HG03064 (cell line): Measurements from ENCODE around the gene RAI1.
"Not testable (repeated sequence)": the region's sequence is repeated elsewhere in the genome, so short reads cannot be mapped to it uniquely, and the experiment has no call there.

Experiments used
- ATAC-seq: cut with Tn5 transposase; IDR thresholded peaks from one replicate; pipeline ENCODE4 v1.9.1; 2021; ENCODE audit warnings: low read depth; ENCODE audit not compliant: unreplicated experiment

The RAI1 gene

DNA sequence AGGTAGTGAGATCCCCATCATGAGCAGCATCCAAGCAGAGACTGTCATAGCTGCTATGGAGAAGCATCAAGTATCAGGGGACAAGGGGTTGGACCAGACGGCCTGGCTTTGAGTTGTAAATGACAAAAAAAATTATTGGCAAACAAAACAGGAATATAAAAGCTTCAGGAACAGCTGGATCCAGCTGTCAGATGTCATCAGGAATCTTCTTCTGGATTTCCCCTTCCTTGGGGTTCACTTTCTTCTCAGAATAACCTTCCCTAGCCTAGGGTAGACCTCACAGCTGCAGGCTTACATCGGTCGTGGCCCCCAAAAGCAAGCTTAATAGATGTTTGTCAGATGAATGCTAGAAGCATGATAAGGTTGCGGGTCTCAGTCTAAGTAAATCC lies 17.2 kb upstream of the RAI1 start:
- ATAC-seq, result no peak

DNA sequence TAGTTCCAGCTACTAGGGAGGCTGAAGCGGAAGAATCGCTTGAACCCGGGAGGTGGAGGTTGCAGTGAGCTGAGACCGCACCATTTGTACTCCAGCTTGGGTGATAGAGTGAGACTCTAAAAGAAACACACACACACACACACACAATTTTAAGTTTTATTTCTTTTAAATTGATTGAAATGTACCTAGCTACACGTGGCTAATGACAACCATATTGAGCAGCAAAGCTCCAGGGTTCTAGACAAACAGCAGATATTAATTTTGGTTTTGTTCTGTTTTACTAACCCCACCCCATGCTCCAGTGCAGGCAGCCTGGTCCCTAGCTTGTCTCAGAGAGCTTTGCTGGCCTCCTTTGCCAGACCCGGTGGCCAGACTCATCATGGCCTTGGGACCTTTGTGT lies 16.0 kb upstream of the RAI1 start:
- ATAC-seq, result no peak

DNA sequence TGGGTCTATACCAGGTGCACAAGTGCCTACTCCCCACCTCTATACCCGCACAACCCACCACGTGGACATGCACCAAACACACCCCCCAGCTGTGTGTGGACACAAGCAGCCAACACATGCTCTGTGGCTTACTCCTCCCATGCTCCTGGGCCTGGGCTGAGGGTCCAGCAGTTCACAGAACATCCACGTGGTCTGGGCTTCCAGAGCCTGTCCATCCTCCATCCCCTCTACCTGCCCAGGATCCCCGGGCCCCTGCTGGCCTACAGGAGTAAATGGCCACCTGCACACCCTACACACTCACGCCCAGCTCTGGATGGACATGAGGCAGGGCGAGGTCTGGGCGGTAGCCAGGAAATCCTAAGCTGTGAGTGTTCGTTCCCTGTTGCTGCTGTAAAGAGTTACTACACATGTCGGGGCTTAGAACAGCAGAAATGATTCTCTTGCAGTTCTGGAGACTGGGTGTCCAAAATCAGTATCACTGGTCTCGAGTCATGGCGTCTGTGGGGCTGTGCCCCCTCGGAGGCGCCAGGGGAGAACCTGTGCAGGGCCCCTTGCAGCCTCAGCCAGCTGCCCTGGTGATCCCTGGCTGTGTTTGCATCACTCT lies 15.0 kb upstream of the RAI1 start:
- ATAC-seq, result no peak

DNA sequence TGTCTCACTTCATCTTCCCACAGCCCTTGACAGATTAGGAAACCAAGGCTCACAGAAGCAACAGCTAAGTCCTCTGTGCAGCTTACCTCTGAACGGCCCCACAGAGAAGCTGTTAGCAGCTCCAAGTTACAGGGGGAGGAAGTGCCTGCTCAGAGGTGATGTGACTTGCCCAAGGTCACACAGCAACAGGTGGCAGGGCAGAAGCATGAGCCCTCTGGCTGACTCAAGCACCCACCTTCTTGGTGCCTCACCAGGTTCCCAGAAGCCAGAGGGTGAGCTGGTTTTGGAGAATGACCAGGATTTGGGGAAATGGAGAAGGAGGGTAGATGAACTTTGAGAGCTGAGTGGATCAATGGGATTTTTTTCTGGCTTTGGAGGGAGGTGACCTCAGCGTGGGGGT lies 14.0 kb upstream of the RAI1 start:
- no peak for ATAC-seq

DNA sequence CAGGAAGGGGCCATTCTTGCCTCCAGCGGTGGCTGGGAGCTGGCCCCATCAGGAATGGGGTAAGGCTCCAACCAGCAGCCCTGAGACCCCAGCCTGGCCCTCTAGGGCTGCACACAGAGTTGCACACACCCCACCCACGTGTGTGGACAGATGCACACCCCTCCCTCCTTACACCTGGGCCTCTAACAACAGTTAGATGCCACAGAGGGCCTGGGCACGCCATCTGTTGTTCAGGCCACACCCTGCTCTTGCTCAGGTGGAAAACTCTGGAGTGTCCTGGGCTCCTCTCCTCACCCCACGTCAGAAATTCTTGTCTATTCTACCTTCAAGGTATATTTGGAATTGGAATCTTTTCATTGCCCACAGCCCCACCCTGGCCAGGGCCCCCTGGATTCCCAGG lies 13.3 kb upstream of the RAI1 start:
- no peak for ATAC-seq

DNA sequence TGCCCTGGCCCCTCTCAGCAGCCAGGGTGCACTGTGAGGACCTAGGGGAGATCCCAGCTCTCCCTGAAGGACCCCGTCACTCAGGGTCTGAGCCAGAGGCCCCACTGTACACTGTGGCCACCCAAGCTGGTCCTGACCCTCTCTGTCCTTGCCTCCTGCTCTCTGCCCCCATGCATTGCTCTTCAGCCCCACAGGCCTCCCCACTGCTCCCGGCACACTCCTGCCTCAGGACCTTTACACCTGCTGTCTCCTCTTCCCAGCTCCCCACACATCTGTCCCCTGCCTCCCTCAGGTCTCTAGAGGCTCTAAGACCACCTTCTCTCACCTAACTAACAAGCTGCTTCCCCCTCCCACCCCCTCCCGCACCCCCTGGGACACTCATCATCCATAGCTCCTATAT lies 12.9 kb upstream of the RAI1 start:
- no peak for ATAC-seq

DNA sequence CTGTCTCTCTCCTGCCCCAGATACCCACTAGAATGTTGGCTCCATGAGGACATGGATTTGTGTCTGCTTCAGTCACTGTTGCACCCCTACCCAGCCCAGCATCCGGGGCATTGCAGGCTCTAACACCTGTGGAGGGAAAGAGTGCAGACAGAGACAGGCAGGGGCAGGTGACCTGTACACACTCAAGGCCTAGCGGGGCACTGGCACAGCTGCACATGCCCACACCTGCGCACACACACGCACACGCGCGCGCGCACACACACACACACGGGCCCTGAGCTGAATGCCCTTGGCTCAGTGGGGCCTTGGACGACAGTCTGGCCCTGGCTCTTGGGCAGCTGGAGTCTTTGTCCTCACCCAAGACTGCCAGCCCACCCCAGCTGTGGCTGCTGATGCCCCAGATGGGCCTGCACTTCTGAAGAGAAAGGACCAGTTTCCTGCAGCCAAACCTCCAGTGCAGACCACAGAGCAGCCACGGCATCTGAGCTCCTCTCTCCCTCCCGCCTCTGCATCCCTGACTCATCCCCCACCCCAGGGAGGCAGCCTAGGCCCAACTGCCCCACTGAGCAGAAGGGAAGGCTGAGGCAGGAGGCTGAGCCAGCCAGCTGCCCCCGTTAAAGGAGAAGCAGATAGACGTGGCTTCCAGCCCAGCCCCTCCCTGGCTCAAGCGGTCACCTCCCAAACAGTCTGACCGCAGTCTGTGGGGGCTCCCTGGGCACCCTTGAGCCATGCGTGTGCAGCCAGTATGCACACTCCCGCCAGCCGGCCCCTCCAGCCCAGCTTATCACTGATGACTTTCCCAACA lies 12.3 kb upstream of the RAI1 start:
- ATAC-seq, result no peak

DNA sequence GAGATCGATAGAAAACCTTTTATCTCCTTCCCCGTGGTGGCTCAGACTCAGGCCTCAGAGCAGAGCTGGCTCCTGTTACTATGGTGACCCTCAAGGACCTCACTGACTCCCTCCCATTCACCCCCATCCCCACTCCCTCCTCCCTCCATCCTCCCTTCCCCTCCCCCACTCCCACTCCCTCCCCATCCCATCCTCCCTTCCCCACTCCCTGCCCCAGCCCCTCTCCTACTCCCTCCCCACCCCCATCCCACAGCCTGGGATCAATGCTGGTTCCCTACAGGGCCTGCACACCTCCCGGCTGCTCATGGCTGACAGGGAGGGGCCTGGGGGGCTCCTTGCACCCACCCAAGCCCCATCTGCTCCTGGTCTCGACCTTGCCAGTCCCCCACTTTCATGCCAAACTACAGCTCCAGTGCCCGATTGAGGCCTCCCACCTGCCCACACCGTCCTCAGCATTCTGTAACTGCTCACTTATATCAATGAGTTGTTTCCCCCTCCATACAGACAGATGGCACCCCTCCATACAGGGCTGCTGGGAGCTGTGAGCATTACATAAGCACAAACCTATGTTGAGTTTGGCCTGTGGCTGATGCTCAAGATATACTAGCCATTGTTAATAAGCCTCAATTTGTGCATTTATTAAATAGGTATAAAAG lies 11.6 kb upstream of the RAI1 start:
- no peak for ATAC-seq

DNA sequence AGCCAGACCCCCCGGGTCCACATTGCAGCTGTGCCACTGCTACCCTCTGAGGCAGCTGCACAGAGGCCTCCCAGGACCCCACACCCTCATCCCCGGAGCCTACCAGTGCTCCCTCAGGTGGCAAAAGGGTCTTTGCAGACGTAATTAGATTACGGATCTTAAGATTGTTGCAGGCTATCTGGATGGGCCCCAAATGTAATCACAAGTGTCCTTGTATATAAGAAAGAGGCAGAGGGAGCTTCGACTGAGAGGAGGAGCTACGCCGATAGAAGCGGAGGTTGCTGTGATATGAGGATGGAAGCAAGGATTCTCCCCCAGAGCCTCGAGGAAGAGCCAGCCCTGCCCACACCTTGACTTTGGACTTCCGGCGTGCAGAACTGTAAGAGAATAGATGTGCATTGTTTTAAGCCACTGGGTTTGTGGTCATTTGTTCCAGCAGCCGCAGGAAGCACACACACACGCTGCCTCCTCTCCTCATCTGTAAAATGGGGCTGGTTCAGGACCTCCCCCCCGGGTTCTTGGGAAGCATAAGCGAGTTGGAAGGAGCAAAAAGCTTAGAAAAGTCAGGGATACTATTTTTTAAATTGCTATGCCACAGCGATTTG lies 10.5 kb upstream of the RAI1 start:
- ATAC-seq, result no peak

DNA sequence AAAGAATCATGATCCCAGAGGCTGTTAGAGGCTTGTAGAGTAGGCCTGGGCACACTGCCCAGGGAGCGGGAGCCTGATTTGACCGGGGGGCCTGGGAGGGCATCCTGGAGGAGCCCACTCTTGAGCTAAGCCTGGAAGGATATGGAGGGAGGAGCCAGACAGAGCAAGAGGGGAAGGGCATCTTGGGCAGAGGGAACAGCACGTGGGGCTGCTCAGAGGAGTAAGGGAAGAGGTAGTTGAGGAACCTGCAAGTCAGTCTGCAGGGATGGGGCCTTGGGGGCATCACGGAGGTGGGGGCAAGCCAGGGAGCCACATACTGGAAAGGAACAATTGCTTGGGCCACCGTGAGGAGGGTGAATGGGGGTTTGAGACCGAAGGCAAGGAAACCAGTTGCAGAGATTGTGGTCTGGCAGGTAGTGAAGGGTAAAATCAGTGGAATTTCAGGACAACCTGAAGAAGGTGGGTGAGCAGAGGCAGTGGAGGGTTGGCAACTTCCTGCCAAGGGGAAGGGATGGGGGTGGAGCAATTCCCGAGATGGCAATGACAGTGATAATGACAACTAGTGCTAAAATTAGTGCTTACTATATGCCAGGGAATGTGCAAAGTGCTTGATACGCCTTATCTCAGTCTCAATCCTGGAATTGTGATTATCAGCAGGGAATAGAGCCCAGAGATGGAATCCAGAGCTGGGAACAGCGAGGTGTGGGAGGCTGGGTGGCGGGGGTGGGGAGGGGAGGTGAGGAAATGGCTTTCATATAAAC lies 9.7 kb upstream of the RAI1 start:
- no peak for ATAC-seq

DNA sequence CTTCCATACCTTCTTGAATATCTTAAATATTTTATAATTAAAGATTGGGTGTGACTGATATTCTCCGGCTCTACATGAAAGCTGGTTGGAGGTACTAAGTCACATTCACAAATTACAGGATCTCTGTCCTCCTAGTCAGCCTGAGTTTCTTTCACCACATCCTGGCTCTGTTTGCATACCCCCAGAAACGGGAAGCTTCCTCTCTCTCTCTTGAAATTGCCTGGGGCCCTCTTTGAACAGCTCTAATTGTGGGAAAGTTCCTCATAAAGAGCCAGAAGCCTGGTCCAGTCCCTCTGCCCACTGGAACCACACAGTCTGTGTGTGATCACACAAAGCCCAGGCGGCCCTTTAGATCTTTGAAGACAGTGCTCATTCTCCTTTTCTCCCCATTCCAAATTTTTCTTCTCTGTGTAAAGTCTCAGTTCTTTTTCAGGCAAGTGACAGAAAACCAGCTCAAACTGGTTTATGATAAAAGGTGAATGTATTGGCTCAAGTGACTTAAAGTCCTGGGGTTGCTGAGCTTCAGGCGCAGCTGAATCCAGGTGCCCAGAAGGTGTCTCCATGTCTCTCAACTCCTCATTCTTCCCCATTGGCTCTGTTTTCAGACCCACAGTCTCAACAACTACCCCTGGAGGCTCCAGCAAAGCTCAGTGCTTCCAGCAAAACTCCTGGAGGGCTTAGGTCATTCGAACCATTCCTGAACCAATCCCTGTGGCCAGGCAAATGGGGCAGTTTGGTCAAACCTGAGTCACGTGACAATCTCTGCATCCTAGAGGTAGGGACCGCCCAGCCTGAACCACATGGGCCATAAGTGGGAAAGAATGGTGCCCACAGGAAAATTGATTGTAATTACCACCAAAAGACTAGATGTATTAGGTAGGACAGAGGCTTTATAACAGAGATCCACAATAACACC lies 8.5 kb upstream of the RAI1 start:
- no peak for ATAC-seq

DNA sequence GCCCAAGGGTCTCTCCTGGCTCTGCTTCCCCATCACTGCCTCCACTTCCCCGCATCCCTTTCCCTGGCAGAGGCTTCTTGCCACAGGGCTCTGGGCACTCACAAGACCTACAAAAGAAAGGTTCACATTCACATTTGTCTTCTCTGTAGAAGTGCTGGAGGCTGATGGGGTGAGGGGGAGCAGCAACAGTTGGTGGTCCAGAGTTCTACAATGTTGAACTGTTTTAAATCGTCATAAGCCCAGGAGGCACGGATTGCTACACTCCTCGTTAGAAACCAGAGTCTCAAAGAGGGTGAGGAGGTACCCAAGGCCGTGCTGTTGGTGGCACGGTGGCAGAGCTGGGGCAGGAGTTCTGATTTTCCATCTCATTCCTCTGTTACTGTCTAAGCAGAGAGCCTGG lies 5.8 kb upstream of the RAI1 start:
- no peak for ATAC-seq

DNA sequence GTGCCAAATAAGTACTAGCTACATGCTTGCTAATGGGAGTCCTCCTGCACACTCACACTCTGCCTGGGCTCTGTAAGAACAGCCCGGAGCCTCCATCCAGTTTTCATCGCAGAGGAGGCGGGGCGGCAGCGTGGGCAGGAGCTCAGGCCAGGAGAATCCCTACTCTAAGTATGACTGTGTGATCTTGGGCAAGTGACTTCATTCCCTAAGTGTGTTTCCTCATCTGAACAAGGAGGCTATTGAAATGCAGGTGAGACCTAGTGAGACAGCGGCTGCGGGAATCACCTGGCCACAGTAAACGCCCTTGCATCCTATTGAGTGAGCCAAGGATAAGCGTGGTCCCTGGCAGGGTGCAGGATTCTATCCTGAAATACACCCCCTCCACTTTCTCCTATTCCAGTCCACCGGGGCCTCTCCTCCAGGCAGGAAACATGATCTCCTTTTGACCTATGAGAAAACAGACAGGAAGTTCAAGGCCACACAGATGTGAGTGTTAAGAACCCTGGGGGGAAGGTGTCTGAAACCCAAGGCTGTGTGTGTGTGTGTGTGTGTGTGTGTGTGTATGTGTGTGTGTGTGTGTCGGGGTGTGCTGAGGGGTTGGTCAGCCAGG lies 5.2 kb upstream of the RAI1 start:
- ATAC-seq, result no peak

DNA sequence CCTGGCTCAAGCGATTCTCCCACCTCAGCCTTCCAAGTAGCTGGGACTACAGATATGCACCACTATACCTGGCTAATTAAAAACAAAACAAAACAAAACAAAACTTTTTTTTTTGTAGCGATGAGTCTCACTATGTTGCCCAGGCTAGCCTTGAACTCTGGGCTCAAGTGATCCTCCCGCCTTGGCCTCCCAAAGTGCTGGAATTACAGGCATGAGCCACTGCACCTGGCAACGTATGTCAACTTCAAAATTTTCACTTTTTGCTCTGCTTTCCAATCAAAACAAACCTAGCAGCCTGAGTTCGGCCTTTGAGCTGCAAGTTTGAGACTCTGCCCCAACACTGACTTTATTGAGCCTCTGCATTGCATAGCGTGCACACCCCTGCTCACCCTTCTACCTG lies 4.5 kb upstream of the RAI1 start:
- ATAC-seq, result no peak

DNA sequence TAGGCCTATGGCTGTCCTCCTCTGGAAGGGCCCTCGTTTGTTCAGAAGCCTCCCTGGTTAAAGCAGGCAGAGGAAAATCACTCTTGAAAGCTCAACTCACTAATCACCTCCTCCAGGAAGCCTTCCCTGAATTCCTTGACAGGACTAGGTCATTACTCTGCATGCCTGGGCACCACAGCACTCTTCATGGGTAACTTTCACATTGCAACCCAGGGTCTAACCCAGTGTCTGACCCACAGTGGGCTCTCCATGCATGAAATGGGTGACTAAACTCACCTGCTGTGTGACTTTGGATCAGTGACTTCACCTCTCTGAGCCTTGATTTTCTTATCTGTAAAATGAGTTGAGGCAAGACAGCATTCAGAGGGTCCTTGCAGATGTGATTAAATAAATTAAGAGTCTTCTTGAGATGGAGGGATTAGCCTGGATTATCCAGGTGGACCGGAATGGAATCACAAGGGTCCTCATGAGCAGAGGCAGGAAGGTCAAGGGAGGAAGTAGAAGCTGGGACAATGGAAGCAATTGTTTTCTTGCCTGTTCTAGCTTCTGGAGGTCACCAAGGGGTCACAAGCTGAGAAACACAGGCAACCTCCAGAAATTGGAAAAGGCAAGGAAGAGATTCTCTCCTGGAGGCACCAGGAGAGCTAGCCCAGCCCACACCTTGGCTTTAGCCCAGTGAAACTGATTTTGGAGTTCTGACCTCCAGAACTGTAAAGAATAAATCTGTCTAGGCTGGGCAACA lies 3.8 kb upstream of the RAI1 start:
- ATAC-seq, result no peak

DNA sequence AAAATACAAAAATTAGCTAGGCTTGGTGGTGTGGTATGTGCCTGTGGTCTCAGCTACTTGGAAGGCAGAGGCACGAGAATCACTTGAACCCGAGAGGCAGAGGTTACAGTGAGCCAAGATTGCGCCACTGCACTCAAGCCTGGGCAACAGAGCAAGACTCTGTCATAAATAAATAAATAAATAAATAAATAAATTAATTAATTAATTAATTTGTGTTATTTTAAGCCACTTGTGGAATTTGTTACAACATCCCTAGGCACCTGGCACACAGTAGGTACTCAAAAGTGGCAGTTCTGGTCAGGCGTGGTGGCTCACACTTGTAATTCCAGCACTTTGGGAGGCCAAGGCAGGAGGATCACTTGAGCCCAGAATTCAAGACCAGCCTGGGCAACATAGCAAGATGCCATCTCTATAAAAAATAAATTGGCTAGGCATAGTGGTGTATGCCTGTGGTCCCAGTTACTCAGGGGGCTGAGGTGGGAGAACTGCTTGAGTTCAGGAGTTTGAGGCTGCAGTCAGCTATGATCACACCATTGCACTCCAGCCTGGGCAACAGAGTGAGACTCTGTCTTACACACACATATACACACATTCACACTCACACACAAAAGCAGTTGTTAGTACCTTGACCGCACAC lies 3.1 kb upstream of the RAI1 start:
- not testable (repeated sequence) for ATAC-seq

DNA sequence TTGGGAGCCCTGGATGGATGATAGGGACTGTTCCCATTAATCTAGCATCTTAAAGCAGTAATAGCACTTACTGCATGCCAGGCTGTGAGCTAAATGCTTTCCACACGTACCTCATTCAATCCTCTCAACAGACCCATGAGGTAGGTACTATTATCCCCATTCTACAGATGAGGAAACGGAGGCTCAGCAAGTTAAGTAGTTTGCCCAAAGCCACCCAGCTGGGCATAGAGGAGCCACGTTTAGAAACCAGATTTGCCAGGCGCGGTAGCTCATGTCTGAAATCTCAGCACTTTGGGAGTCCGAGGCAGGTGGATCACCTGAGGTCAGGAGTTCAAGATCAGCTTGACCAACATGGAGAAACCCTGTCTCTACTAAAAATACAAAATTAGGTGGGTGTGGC lies 2.0 kb upstream of the RAI1 start:
- no peak for ATAC-seq

DNA sequence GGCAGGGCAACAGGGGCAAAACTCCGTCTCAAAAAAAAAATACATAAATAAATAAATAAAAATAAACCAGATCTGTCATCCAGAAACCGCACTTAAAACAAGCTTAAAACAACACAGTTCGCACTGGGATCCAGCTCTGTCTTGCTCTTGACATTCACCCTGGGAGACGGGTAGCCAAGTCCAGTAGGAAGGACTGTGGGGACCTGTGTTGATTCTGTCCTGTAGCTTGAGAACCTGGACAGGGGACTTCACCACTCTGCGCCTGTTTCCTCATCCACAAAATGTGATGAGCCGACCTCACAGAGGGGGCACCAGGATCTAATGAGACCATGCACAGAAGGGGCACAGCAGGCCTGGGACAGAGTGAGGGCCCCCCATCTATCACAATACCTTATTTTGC lies 1.5 kb upstream of the RAI1 start:
- no peak for ATAC-seq
